ENCODE measurements around the gene PEAK1.

- TF ChIP-seq POLR2A (IDR thresholded peaks at IDR 0.05; ENCODE audit: low read depth, low read length): no peak
- TF ChIP-seq CTCF (IDR thresholded peaks at IDR 0.05; ENCODE audit: extremely low read depth in 1 of 2, insufficient read depth in 1 of 2, low read depth in 1 of 2, low read length in 2 of 2): no peak
- TF ChIP-seq POLR2AphosphoS5 (IDR thresholded peaks at IDR 0.05; ENCODE audit: insufficient read depth, low read depth, low read length): no peak
- no peak for TF ChIP-seq EZH2 (IDR thresholded peaks at IDR 0.05; ENCODE audit: borderline replicate concordance, low read depth, low read length, severe bottlenecking)
- no peak for TF ChIP-seq JUN (IDR thresholded peaks at IDR 0.05; ENCODE audit: borderline replicate concordance, insufficient read depth, insufficient read length, low read depth)
- no peak for TF ChIP-seq MAX (IDR thresholded peaks at IDR 0.05; ENCODE audit: insufficient read depth, insufficient read length)
- no peak for TF ChIP-seq GATA2 (IDR thresholded peaks at IDR 0.05; ENCODE audit: insufficient read depth, insufficient read length, low read depth, low read length)
Measured at GRCh38 chr15:77104155-77104554, 315.7 kb downstream of the PEAK1 start.
